HG03432 (cell line): Measurements from ENCODE around the gene ABL1.

Experiments used
- ATAC-seq: cut with Tn5 transposase; IDR thresholded peaks from one replicate; pipeline ENCODE4 v1.9.1; 2021; ENCODE audit warnings: mild to moderate bottlenecking, moderate library complexity; ENCODE audit not compliant: unreplicated experiment

ABL1 gene

GRCh38 chr9:130887494-130888144 is 52.6 kb downstream of the ABL1 start:
- no peak for ATAC-seq

GRCh38 chr9:130888146-130888885 is 53.3 kb downstream of the ABL1 start:
- no peak for ATAC-seq

- ATAC-seq: no peak
Observed at GRCh38 chr9:130890124-130890523, 55.1 kb downstream of the ABL1 start.

DNA sequence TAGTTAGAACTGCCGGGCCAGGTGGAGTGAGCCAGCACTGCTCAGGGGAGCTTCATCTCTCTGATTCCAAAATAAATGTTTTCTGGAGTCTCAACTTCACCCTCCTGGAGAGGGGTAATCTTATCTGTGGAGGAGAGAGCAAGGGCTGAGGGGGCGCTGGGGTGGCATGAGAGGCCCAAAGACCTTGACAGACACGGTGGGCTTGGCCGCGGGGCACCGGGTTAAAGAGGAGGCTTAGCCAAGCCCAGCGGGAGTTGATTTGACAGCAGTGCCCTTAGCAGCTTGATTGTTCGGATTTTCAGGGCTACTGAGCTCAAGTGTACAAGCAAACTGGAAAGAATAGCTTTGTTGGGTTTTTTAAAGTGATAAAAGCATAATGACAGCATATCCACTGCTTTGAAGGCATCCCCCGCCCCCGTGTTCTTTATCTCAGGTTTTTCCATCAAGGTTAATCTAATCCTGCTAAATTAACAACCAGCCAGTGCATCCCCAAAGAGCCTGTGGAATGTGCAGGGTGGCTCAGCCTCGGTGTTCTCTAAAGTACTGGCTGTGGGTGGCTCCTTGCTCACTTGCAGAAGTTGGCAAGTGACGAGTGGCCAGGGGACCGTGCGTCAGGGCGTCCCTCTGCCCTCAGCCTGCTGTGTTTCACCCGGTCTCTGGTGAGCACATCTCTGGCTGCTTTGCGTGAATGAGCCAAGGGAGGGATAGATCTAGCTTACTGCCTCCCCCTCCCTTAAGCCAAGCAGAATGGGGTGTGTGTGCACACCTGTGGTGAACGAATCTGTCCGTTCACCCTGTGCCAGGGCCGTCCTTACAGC is 56.0 kb downstream of the ABL1 start:
- no peak for ATAC-seq

- ATAC-seq: no peak
Observed at GRCh38 chr9:130891688-130892476, 56.8 kb downstream of the ABL1 start.

GRCh38 chr9:130892477-130893304 is 57.6 kb downstream of the ABL1 start:
- ATAC-seq: no peak

GRCh38 chr9:130893341-130894101 is 58.5 kb downstream of the ABL1 start:
- no peak for ATAC-seq

GRCh38 chr9:130894546-130894945 is 59.5 kb downstream of the ABL1 start:
- ATAC-seq: no peak

- no peak for ATAC-seq
Observed at GRCh38 chr9:130895038-130895437, 60.0 kb downstream of the ABL1 start.

DNA sequence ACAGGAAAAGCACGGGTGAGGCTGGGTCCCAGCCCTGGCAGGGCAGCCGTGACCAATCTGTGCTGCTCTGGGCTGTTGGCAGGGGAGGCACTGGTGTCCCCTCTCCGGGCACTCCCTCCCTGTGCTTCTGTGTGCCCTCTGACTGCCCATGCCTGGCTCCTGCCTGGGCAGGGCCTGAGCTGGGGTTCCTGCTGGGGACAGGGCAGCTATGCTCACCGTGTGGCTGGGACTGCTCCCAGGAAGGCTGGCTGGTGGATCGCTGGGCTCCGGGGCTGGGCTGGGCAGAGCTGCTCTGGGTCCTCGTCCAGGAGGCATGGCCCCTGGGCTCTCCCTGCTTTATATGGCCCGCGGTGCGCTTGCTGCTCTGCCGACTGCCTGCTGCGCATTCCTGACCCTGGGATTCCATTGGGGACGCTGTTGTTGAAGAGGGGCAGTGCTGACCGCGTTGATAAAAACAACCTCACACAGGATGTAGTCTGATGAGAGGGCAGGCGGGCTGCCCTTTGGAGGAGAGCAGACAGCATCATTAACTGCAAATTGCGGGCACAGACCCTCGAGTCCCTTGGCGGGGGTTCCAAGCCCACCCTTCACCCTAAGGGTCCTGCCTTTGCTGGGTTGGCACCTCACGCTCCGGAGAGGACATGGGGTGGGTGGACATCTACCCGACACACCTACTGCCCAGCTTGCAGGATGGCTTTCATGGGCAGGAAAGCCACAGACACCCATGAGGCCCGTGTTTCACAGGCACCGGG is 60.6 kb downstream of the ABL1 start:
- no peak for ATAC-seq

DNA sequence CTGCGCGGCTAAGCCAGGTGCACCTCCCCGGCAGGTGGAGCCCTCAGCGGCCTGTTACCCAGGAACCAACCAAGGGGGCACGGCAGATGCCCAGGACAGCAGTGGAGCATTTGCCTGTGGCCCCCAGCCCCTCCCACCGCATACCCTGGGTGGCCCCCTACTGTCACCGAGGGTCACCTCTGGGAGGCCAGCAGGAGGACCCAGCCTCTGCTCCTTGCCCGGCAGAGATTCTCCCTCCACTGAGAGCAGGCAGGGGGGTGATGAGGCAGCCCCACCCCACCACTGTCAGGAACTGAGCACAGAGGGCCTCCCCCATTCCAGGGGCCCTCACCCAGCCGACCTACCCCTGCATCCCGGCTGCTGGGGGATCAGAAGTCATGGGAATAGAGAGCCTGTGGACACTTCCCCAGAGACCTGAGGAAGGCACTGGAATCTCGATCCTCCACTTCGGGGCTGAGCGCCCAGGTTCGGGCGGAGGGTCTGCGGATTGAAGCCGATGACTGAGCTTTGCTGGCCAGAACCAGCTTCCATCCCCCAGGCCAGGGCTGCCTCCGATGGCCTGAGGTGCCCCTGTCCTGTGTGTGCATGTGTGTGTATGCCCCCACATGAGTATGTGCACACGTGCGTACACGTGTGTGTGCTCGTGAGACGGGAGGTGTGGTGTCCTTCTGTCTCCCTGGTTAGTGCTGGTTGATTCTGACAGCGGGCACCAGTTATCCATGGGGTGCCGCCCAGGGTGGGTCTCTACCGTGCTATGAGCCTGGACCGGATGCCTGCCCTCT is 61.4 kb downstream of the ABL1 start, which contains the start of gene QRFP:
Gene QRFP (minus strand): TSS at position 580 of the 782 bp plus-strand sequence. CDS start 2,974 bp downstream, outside the sequence.
- ATAC-seq: no peak

DNA sequence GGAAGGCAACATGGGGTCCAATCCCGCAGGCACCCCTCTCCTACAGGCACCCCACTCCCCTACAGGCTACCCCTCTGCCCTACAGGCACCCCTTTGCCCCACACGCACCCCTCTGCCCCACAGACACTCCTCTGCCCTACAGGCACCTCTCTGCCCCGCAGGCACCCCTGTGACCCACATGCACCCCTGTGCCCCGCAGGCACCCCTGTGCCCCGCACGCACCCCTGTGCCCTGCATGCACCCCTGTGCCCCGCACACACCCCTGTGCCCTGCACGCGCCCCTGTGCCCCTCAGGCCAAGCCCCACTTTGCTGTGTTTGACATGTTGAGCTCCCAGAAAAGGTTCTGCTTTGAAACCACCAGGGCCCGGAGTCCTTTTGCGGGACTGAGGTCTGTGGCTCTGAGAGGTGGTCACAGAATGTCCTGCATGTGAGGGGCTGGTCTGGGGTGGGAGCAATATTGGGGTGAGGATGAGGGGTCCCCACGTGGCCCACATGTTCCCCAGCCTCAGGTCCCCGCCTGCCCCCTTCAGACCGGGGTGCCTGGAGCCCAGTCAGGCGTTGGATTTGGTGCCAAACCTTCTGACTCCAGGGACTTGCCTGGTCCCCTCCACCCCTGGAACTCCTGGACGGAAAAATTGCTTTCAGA is 62.2 kb downstream of the ABL1 start:
- ATAC-seq: no peak

DNA sequence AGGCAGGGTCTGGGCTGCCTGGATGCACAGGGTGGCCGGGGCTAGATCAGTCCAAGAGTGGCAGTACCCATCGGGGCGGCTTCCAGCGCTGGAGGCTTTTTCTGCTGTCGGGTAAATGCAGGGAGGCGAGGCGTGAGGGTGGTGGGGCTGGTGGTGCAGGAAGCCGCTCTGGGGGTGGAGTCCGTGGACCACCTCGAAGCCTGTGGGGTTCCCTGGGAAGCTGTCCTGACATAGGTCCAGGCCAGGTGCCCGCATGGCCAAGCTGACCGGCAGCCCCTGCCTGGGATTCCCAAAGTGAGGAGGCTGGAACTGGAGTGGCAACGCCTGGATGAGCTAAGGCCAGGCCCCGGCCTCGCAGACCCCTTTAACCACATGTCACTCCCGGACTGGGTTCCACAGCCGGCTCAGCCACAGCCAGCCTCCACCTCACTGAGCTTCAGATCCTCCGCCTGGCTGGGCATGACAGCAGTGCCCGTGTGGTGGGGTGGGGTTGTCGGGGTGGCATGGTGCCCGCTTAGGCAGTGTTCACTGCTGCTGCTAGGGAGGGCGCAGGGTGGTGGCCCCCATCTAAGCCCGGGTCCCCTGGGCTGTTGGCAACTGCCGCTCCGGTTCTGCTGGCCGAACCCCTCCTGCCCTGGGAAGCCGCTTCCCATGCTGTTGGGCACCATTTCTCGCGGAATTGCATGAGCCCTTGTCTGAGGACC is 62.9 kb downstream of the ABL1 start:
- no peak for ATAC-seq

DNA sequence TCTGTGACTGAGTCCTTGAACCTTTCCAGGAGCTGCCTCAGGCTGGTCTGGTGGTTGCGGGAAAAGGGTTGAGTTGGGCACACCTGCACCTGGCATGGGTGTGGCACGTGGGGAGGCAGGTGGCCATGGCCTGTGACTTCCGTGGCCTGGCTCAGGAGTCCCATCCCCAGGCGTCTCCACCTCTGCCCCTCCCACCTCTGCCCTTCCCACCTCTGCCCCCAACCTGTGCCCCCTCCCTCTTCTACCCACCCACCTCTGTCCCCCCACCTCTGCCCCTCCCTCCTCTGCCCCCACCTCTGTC is 63.4 kb downstream of the ABL1 start:
- no peak for ATAC-seq

- no peak for ATAC-seq
Observed at GRCh38 chr9:130899051-130899748, 64.1 kb downstream of the ABL1 start.
